ENCODE results near the gene EML1.

The EML1 gene

DNA sequence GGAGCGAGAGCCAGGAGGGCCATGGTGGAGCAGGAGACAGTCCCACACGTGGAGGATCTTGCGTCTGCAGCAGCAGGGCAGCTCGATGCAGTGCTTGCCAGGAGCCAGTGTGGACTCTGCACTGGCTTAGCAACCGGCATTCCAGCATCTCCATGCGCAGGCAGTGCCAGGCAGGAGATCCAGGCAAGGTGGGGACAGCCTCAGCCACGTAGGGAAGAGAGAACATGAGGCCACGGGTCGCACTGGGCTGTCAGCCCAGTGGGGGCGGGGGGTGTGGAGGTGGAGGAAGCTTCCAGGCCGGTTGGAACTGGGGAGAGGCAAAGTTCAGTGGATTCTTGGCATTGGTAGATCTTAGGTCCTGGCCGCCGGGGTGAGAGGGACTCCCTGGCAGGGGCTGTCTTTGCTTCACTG, 151.0 kb downstream of the EML1 start:
- no peak for DNase-seq

- no peak for DNase-seq
Observed at GRCh38 chr14:99945732-99946651, 152.8 kb downstream of the EML1 start.

GRCh38 chr14:99946652-99947489, 153.7 kb downstream of the EML1 start:
- peak; percentile 46 for DNase-seq

DNA sequence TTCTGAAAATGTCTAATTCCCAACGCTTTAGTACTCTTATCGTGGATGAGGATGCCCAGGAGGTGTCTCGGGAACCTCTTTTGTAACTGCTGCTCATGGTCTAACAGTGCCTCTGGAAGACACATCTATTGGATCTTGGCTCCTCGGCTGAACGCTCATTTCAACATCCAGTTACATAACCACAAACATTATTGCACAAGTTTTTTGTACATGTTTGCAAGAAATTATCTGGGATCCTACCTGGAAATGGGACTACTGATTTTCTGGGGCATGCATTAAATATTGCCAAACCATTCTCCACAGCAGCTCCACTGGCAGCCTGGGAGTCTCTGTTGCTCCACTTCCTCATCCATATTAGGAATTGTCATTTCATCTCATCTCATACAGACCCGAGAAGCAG, 154.5 kb downstream of the EML1 start:
- DNase-seq, result no peak

DNA sequence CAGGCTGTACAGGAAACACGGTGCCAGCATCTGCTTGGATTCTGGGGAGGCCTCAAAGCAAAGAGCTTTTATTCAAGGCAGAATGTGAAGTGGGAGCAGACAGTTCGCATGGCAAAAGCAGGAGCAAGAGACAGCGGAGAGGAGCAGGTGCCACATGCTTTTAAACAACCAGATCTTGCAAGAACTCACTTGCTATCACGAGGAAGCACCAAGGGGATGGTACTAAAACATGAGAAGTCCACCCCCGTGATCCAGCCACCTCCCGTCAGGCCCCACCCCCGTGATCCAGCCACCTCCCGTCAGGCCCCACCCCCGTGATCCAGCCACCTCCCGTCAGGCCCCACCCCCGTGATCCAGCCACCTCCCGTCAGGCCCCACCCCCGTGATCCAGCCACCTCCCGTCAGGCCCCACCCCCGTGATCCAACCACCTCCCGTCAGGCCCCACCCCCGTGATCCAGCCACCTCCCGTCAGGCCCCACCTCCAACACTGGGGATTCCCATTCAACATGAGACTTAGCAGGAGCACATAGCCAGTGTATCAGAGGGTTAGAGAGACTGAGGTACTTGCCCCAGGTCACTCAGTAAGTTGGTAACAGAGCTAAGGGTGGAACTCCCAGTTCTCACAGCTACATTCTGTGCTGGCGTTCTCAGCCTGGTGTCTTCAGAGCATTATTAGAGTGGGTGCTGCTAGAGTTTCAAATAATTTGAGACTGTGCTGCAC, 156.0 kb downstream of the EML1 start:
- peak; percentile 13 for DNase-seq

- DNase-seq, result no peak
Observed at GRCh38 chr14:99950181-99950580, 157.0 kb downstream of the EML1 start.

DNA sequence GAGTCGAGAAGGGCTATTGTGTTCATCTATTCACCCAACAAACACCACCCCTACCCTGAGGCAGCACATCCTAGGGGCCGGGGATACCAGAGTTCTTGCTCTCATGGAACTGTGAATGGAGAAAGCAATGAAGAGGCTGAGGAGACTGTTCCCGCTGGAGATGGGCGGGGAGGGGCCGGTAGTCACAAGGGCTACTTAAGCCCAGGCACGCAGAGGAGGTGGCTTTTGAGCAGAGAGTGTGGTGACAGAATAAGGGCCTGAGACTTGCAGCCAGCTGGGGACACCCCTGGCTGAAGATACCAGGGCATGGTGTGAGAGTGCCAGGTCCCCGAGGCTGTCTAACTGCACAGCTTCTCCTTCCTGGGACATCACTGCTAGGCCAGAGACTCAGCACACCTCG, 157.9 kb downstream of the EML1 start:
- no peak for DNase-seq

DNA sequence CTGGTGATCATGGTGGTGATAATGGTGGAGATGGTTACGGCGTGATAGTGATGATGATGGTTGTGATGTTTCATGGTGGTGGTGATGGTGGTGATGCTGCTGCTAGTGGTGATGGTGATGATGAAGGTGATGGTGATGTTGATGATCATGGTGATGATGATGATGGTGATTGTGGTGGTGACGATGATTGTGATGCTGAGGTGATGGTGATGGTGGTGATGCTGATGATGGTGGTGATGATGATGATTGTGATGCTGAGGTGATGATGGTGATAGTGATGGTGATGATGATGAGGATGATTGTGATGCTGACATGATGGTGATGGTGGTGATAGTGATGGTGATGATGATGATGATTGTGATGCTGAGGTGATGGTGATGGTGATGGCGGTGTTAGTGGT, 158.8 kb downstream of the EML1 start:
- DNase-seq, result no peak

DNA sequence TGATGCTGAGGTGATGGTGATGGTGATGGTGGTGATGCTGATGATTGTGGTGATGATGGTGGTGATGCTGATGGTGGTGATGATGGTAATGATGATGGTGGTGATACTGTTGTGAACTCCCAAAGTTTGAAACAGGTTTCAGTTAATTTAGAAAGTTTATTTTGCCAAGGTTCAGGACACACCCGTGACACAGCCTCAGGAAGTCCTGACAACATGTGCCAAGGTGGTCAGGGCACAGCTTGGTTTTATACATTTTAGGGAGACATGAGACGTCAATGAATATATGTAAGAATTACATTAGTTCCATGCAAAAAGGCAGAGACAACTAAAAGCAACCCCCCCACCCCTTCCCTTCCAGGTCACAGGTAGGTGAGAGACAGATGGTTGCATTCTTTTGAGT, 159.2 kb downstream of the EML1 start:
- no peak for DNase-seq

GRCh38 chr14:99955826-99956455, 162.7 kb downstream of the EML1 start:
- DNase-seq, result no peak

DNA sequence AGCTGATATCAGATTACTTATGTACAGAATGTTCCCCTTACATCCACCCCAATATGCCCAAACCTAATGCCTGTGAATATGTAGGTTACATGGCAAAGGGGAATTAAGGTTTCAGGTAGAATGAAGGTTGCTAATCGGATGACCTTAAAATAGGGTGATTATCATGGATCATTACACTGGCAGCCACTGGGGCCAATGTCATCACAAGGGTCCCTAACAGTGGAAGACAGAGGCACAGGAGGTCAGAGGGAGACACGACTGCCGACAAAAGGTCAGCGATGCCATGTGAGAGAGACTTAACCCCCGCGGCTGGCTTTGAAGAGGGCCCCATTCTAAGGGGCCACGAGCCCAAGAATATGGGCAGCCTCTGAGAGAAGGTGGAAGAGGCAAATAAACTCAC, 165.2 kb downstream of the EML1 start:
- DNase-seq, result peak; percentile 27

DNA sequence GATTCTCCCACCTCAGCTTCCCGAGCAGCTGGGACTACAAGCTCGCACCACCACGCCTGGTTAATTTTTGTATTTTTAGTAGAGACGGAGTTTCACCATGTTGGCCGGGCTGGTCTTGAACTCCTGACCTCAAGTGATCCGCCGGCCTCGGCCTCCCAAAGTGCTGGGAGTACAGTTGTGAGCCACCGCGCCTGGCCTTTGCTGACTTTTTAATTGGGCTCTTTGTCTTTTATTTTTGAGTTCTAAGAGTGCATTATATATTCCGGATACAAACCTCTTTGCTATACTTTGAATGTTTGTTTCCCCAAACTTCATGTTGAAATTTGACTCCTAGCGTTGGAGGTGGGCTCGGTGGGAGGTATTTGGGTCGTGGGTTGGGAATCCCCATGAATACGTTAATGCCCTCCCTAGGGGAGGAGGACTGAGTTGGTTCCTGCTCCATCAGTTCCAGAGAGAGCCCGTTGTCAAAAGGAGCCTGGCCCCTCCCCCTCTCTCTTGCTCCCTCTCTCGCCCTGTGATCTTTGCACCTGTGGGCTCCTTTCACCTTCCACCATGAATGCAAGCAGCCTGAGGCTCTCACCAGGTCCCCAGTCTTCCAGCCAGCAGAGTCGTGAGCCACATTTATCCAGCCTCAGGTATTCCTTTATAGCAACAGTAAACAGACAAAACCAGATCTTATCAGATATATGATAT, 168.8 kb downstream of the EML1 start:
- DNase-seq, result no peak

DNA sequence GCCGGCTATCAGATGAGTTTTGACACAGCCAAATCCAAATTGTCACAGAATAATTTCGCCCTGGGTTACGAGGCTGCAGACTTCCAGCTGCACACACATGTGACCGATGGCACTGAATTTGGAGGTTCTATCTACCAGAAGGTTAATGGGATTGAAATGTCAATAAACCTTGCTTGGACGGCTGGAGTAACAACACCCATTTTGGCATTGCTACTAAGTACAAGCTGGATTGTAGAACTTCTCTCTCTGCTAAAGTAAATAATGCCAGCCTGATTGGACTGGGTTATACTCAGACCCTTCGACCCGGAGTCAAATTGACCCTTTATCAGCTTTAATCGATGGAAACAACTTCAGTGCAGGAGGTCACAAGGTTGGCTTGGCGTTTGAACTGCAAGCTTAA, 171.8 kb downstream of the EML1 start:
- no peak for DNase-seq

DNA sequence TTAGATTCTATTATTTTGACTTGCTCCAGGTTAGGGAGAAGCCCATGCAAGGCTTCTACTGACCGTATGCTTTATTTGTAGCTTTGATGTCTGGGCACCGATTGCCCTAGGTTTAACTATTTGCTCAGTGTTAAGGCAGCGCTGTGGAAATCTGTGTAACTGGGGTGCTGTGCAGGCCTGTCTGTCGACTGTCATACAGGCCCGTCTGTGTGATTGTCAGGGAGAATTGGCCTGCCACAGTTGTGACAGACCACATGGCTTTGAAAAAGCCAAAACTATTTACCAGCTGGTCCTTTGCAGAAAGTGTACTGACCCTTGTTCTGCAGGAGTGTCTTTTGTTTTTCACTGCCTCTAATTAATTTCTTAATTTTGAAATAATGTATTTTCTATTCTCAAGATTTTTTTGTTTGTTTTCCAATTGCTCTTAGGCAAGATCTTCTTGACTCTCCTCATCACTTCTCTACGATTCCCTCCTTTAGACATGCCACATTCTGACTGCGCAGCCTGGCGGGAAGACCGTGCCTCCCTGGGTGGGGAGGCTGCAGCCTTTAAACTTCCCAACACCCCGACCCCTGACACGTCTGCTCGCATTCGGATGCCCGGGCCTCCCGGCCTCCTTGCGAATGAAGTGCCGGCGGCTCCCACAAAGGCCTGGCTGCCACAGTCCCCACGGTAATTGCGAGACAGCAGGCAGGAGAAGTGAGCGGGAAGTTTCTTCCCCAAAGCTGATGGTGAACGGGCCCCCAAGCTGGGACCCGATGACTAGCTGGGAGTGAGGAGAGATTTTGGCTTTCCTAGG, 173.0 kb downstream of the EML1 start:
- DNase-seq, result no peak

DNA sequence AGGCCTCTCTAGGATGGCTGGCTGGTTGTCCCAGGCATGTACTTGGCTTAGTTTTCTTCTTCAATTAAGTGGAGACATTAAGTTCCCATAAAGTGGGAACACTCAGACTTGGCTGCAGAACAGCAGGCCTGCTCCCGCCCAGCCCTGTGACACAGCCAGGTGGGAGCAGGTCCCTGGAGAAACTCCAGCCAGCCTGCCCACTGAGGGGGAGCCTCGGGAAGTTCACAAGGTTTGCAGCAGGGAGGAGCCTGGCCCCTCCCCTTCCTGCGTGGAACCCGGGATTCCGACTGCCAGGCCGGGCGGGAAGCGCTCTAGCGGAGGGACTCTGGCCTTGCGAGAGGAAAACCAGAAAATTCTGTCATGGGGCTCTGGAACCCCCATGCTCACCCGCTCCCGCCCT, 173.7 kb downstream of the EML1 start:
- no peak for DNase-seq

DNA sequence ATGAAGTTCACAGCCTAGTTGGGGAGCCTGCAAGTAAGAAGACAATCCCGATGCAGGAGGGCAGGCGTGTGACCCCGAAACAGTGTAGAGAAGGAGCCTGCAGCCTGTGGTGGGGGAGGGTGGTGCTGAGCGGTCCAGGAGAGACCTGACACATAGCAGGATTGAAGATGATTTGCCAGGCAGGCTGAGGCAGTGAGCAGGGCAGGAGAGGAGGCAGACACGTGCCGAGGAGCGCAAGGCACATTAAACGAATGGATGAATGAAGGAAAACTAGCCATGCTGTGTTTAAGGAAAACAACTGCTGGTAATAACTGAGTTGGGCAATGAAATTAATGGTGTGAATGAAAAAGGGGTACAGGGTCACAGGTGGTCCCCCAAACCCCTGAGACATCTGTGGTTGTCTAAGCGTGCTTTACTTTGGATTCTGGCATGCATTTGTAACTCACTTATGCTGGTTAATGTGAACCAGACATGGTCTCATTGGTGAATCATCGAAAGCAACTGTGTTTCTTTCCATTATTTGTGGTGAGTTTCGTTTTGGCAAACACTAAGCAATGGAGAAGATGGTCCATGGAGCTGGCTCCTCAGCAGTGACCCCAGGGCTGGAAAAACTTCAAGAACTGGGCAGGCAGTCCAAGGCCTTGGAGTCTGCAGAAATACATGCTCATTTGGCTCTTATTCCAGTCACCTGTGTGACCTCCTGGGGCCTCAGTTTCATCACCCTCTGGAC, 175.1 kb downstream of the EML1 start:
- DNase-seq, result no peak

DNA sequence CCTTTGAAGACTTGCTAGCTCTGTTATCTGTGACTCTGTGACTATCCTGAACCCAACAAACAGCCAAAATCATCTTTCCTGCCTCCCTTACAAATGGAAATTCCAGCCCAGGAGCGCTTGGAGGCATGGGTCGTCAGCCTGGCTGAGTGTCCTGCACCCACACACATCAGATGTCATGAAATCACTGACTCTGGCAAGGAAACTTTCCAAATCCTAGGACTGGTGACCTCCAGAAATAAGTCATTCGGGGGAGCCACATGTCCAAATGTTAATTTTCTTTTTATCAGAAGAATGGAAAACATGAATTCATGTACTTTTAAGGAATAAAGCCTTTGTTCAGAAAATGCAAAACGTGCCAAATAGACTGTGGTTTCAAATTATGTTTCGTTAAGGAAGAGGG, 175.7 kb downstream of the EML1 start:
- DNase-seq, result no peak

DNA sequence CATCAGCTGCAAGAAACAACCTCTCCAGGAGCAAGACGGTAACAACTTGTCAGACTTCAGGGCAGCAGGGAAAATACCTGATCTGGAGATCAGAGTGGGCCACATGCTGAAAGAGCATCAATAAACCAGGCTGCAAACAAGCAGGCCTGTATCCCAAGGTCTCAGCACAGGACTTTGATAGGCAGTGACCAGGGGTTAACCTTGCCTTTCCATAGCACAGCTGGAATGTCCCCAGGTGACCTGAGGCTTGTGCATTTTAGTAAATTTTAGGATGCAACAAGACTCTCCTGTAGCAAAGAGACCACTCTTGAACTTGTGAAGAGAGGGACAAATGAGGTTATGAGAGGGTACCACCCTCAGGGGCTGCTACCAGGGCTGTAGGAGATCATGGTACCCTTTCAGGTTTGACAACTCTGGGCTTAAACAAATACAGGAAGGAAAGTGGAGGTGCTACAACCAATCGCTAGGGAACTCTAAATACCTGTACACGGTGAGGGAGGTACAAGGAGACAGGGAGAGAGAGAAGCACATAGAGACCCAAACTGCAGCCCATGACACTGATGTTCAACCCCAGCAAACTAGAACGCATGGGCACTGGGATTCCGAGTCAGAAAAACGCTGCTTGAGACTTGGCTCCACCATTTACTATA, 176.6 kb downstream of the EML1 start:
- no peak for DNase-seq

GRCh38 chr14:99971087-99971940, 178.1 kb downstream of the EML1 start:
- peak; percentile 92 for DNase-seq
